ENCODE results near the gene ULBP3. TPM values are rescaled to one million over a fixed set of nuclear protein-coding genes. Genes with fewer than 3 reads are reported as not detected.
"Not testable (repeated sequence)": the region's sequence is repeated elsewhere in the genome, so short reads cannot be mapped to it uniquely, and the experiment has no call there.

Gene ULBP3
- total RNA-seq, 1 experiment from 2014 or later = 1.7 TPM

GRCh38 chr6:150025201-150025917 is 43.6 kb downstream of the ULBP3 start, which contains the start of gene RAET1L:
RAET1L (minus strand) TSS chr6:150025532; CDS start chr6:150025471, 61 bp downstream.
- Histone ChIP-seq H3K4me3 (ENCODE audit: low read length) (no peak within 1 kb of the TSS), H3K4me2 (ENCODE audit: low read depth, low read length, poor library complexity, severe bottlenecking) (no peak within 1 kb of the TSS), H3K27ac (ENCODE audit: low read length) (no peak within 1 kb of the TSS), H4K20me1 (ENCODE audit: insufficient read depth, low read depth, low read length) (no peaks in the 10 kb centered on the region), H3K4me1 (ENCODE audit: low read length) (peaks cover 21% of the 10 kb centered on the region), H3K9ac (ENCODE audit: low read length) (no peak within 1 kb of the TSS), H3K9me2 (replicated peaks; ENCODE audit: insufficient read depth, low read length) (no peaks in the 10 kb centered on the region), H2AFZ (ENCODE audit: low read length) (no peak within 1 kb of the TSS), H3K79me2 (ENCODE audit: low read length) (no peaks in the 10 kb centered on the region), H3K9me3 (ENCODE audit: low read length) (no peaks in the 10 kb centered on the region), H3K27me3 (ENCODE audit: low read length) (no peaks in the 10 kb centered on the region), H3K36me3 (ENCODE audit: insufficient read depth, low read length) (no peaks in the 10 kb centered on the region)
- no peak for DNase-seq

GRCh38 chr6:150024646-150025155 is 44.2 kb downstream of the ULBP3 start:
- Histone ChIP-seq H3K4me3 (ENCODE audit: low read length) (no peak overlapping the region), H3K27ac (ENCODE audit: low read length) (no peak overlapping the region), H3K79me2 (ENCODE audit: low read length) (no peaks in the 10 kb centered on the region), H3K4me2 (ENCODE audit: low read depth, low read length, poor library complexity, severe bottlenecking) (no peak overlapping the region), H4K20me1 (ENCODE audit: insufficient read depth, low read depth, low read length) (no peaks in the 10 kb centered on the region), H3K36me3 (ENCODE audit: insufficient read depth, low read length) (no peaks in the 10 kb centered on the region), H2AFZ (ENCODE audit: low read length) (no peak overlapping the region), H3K27me3 (ENCODE audit: low read length) (no peaks in the 10 kb centered on the region), H3K9me3 (ENCODE audit: low read length) (no peaks in the 10 kb centered on the region), H3K4me1 (ENCODE audit: low read length) (peaks cover 15% of the 10 kb centered on the region), H3K9me2 (replicated peaks; ENCODE audit: insufficient read depth, low read length) (no peaks in the 10 kb centered on the region), H3K9ac (ENCODE audit: low read length) (no peak overlapping the region)
- no peak for DNase-seq

- H3K27ac ChIP-seq (ENCODE audit: low read length); H2AFZ ChIP-seq (ENCODE audit: low read length); DNase-seq; H3K9me2 ChIP-seq (replicated peaks; ENCODE audit: insufficient read depth, low read length); H3K4me2 ChIP-seq (ENCODE audit: low read depth, low read length, poor library complexity, severe bottlenecking); H3K4me3 ChIP-seq (ENCODE audit: low read length); H3K27me3 ChIP-seq (ENCODE audit: low read length); H3K79me2 ChIP-seq (ENCODE audit: low read length); H3K36me3 ChIP-seq (ENCODE audit: insufficient read depth, low read length); H3K4me1 ChIP-seq (ENCODE audit: low read length); H3K9ac ChIP-seq (ENCODE audit: low read length); H4K20me1 ChIP-seq (ENCODE audit: insufficient read depth, low read depth, low read length); H3K9me3 ChIP-seq (ENCODE audit: low read length): not testable (repeated sequence)
These were observed 44.9 kb downstream of the ULBP3 start for GRCh38 chr6:150024021-150024420.

GRCh38 chr6:150021870-150022269 is 47.1 kb downstream of the ULBP3 start:
- not testable (repeated sequence) for H3K9ac ChIP-seq (ENCODE audit: low read length); H3K4me3 ChIP-seq (ENCODE audit: low read length); H3K27me3 ChIP-seq (ENCODE audit: low read length); H3K9me2 ChIP-seq (replicated peaks; ENCODE audit: insufficient read depth, low read length); H3K9me3 ChIP-seq (ENCODE audit: low read length); H3K27ac ChIP-seq (ENCODE audit: low read length); H3K4me1 ChIP-seq (ENCODE audit: low read length); H3K36me3 ChIP-seq (ENCODE audit: insufficient read depth, low read length); H3K4me2 ChIP-seq (ENCODE audit: low read depth, low read length, poor library complexity, severe bottlenecking); H2AFZ ChIP-seq (ENCODE audit: low read length); H4K20me1 ChIP-seq (ENCODE audit: insufficient read depth, low read depth, low read length); DNase-seq; H3K79me2 ChIP-seq (ENCODE audit: low read length)

- Histone ChIP-seq H3K27me3 (ENCODE audit: low read length) (no peaks in the 10 kb centered on the region), H3K79me2 (ENCODE audit: low read length) (no peaks in the 10 kb centered on the region), H3K9ac (ENCODE audit: low read length) (no peak overlapping the region), H4K20me1 (ENCODE audit: insufficient read depth, low read depth, low read length) (no peaks in the 10 kb centered on the region), H3K9me2 (replicated peaks; ENCODE audit: insufficient read depth, low read length) (no peaks in the 10 kb centered on the region), H3K4me2 (ENCODE audit: low read depth, low read length, poor library complexity, severe bottlenecking) (no peak overlapping the region), H3K4me1 (ENCODE audit: low read length) (no peaks in the 10 kb centered on the region), H3K9me3 (ENCODE audit: low read length) (no peaks in the 10 kb centered on the region), H3K36me3 (ENCODE audit: insufficient read depth, low read length) (no peaks in the 10 kb centered on the region), H3K27ac (ENCODE audit: low read length) (no peak overlapping the region), H2AFZ (ENCODE audit: low read length) (no peak overlapping the region), H3K4me3 (ENCODE audit: low read length) (no peak overlapping the region)
- no peak for DNase-seq
These were observed 49.9 kb downstream of the ULBP3 start for GRCh38 chr6:150018846-150019580.

- not testable (repeated sequence) for H3K79me2 ChIP-seq (ENCODE audit: low read length); H3K27ac ChIP-seq (ENCODE audit: low read length); H3K4me1 ChIP-seq (ENCODE audit: low read length); H3K4me3 ChIP-seq (ENCODE audit: low read length); H2AFZ ChIP-seq (ENCODE audit: low read length); H3K4me2 ChIP-seq (ENCODE audit: low read depth, low read length, poor library complexity, severe bottlenecking); H3K9me3 ChIP-seq (ENCODE audit: low read length); H3K9me2 ChIP-seq (replicated peaks; ENCODE audit: insufficient read depth, low read length); H3K36me3 ChIP-seq (ENCODE audit: insufficient read depth, low read length); H3K9ac ChIP-seq (ENCODE audit: low read length); H3K27me3 ChIP-seq (ENCODE audit: low read length); DNase-seq; H4K20me1 ChIP-seq (ENCODE audit: insufficient read depth, low read depth, low read length)
These were observed 51.8 kb downstream of the ULBP3 start for GRCh38 chr6:150017186-150017521.

GRCh38 chr6:150016324-150017185 is 52.4 kb downstream of the ULBP3 start:
- H3K9me3 ChIP-seq (ENCODE audit: low read length) = no peaks in the 10 kb centered on the region
- no peak overlapping the region for H2AFZ ChIP-seq (ENCODE audit: low read length)
- H3K4me3 ChIP-seq (ENCODE audit: low read length) = no peak overlapping the region
- H3K27me3 ChIP-seq (ENCODE audit: low read length) = no peaks in the 10 kb centered on the region
- H3K79me2 ChIP-seq (ENCODE audit: low read length) = no peaks in the 10 kb centered on the region
- no peak overlapping the region for H3K9ac ChIP-seq (ENCODE audit: low read length)
- peak; percentile 88 for DNase-seq
- no peaks in the 10 kb centered on the region for H4K20me1 ChIP-seq (ENCODE audit: insufficient read depth, low read depth, low read length)
- no peak overlapping the region for H3K4me2 ChIP-seq (ENCODE audit: low read depth, low read length, poor library complexity, severe bottlenecking)
- no peak overlapping the region for H3K27ac ChIP-seq (ENCODE audit: low read length)
- no peaks in the 10 kb centered on the region for H3K9me2 ChIP-seq (replicated peaks; ENCODE audit: insufficient read depth, low read length)
- no peaks in the 10 kb centered on the region for H3K4me1 ChIP-seq (ENCODE audit: low read length)
- no peaks in the 10 kb centered on the region for H3K36me3 ChIP-seq (ENCODE audit: insufficient read depth, low read length)
